Measurements from ENCODE around the gene PDE3B.

Gene PDE3B

DNA sequence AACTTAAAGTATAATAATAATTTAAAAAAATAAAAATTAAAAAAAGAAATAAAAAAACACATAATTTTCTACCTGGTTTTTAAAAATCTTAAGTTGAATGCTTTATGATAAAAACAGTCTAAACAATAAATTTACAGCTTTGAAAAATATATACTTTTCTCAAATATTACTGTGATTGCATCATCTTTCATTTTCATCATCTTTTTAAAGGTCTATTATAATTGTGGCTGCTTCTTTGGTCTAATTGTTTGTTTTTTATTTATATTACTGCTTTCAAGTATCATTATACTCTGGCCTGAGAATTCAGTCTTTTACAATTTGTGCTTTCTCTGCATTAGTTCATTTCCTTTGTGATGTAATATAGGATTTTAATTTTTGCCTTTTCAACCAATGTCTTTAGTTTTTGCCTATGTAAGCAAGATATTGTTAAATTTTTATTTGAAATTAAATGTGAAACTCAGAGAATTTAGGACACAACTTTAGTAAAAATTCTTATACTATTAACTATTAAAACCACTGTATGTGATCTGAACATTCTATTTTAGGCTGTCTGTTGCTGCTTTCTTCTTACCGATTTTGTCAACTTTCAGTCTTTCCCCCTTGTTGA lies 241.2 kb downstream of the PDE3B start:
- no peak for DNase-seq (ENCODE audit: low read depth)

DNA sequence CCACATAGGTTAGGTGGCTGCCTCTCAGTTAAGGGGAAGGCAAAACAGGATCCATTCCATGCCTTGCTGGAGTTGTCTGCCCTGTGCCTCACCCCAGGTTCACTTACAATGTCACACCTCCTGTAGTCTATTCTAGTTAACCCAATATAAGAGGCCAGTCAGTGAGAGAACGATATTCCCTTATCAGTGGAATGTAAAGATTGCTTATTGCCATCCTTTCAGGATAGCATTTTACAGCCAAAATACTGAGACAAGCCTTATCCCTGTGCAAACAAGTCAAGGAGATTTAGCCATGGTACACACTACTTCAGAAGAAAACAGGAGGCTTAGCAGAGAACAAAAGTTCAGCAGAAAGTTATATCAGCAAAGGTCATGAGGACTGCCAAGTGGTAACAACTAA lies 242.9 kb downstream of the PDE3B start:
- DNase-seq (ENCODE audit: low read depth), result no peak

GRCh38 chr11:14891143-14892035 lies 247.8 kb downstream of the PDE3B start:
- peak; percentile 88 for DNase-seq (ENCODE audit: low read depth)

DNA sequence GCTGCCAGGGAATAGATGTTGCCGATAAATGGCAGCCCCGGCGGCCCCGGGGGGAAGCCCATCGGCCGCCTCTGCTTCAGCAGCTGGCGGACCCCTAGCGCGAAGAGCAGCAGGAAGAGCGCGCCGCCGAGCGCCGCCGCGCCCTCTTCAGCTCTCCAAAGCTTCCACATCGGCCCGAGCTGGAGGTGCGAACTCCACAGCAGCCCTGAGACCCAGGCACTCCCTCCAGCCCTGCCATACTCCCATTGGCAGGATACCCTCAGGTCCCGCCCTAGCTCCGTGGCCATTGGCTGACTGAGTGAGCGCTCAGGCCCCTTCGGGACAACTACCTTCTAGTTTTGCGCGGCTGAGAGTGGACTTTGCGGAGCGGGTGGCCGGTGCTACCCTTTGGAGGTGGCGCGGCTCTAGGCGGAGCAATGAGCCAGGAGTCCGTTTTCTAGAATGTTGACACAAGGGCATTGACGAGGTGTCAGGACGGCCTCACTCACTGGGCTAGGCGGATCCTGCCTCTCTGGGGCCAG lies 248.5 kb downstream of the PDE3B start, which contains the start of gene CYP2R1:
TSS of gene CYP2R1 (minus strand) at position 196 of the 521 bp plus-strand sequence. CDS start at position 170, 26 bp downstream.
- peak; percentile 97 for DNase-seq (ENCODE audit: low read depth)

- no peak for DNase-seq (ENCODE audit: low read depth)
Observed at GRCh38 chr11:14892577-14892976, 249.0 kb downstream of the PDE3B start.

GRCh38 chr11:14894657-14895598 lies 251.3 kb downstream of the PDE3B start:
- DNase-seq (ENCODE audit: low read depth), result peak; percentile 56

GRCh38 chr11:14898355-14898754 lies 254.8 kb downstream of the PDE3B start:
- no peak for DNase-seq (ENCODE audit: low read depth)

- DNase-seq (ENCODE audit: low read depth), result no peak
Observed at GRCh38 chr11:14898906-14899305, 255.3 kb downstream of the PDE3B start.

- peak; percentile 75 for DNase-seq (ENCODE audit: low read depth)
Observed at GRCh38 chr11:14902650-14903350, 259.2 kb downstream of the PDE3B start.

GRCh38 chr11:14904745-14905103 lies 261.1 kb downstream of the PDE3B start:
- peak; percentile 38 for DNase-seq (ENCODE audit: low read depth)

DNA sequence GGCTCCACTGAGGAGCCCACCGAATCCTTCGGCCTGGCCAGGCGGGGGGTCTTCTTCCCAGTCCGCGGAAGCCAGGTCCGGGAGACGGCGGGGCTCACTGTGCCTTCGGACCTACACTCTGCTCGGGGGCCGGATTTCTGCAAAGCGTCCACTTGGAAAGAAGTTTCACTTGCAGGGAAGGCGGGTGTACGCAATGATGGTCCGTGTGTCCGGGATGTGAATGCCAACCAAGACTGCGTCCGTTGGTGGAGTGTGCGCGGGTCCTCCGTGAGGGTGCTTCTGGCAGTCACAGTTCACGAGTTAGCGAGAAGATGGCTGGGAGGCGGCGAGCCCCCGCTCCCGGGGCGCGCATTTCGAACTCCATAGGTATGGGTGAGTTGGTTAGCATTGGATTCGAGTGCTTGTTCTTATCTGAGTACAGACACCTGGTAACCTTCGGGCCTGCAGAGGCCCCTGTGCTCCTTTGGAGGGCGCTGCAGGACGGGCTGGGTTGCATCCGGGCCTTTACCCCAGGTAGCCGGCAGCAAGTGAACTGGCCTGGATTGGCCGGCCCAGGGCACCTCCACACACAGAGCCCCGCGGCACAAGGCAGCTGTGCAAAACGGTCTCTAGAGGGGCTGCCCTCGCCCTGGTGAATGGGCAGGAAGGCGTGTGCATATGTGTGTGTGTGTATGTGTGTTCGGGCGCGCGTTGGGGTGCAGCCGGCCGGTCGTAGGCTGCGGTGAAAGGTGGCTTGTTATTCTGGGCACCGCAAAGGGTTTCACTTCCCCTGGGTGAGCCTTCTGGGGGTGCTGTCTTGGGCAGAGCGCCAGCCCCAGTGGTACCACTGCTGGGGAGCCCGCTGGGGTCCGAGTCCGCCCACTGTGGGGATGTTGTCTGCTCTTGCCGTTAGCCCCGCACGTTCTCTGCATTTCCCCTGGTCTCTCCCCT lies 261.8 kb downstream of the PDE3B start:
- peak; percentile 41 for DNase-seq (ENCODE audit: low read depth)

- no peak for DNase-seq (ENCODE audit: low read depth)
Observed at GRCh38 chr11:14906578-14906977, 263.0 kb downstream of the PDE3B start.

GRCh38 chr11:14906993-14907392 lies 263.4 kb downstream of the PDE3B start:
- no peak for DNase-seq (ENCODE audit: low read depth)

- DNase-seq (ENCODE audit: low read depth), result peak; percentile 48
Observed at GRCh38 chr11:14907411-14908213, 264.0 kb downstream of the PDE3B start.

GRCh38 chr11:14908214-14908880 lies 264.7 kb downstream of the PDE3B start:
- peak; percentile 55 for DNase-seq (ENCODE audit: low read depth)

- DNase-seq (ENCODE audit: low read depth), result no peak
Observed at GRCh38 chr11:14914536-14914935, 270.9 kb downstream of the PDE3B start.

- no peak for DNase-seq (ENCODE audit: low read depth)
Observed at GRCh38 chr11:14916403-14916802, 272.8 kb downstream of the PDE3B start.
